Measurements from ENCODE around the gene NAA10.

Gene NAA10

DNA sequence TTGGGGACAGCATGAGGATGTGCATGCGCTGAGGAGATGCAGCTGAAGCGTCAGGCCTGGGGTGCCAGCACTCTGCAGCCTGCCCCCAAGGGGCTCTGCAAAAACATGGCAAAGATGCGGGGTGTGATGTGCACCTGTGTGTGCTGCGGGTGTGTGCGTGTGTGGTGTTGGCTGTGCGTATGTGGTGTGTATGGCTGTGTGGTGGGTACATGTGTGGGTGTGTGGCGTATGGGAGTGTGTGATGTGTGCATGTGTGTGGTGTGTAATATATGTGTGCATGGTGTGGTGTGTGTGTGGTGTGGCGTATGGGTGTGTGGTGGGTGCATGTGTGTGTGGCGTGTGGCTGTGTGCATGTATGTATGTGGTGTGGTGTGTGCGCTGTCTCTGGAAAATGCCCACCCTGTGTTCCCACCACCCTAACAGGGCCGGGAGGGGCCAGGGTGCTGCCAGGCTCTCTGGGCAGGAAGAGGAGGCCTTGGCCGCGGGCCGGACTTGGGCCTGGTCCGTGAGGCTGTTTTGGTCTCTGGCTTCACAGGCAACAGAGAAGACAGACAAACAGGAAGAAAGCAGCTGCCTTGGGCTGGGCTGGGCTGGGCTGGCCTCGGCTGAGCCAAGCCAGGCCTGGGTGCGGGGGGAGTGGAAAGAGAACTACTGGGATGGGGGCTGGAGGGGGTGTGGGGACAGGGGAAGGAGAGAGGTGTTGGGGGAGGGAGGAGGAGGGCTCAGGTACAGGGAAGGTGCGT lies 31.4 kb downstream of the NAA10 start:
- no peak for DNase-seq
- in situ Hi-C loops (cut with HindIII; ENCODE audit: low pct_ligation_motif_present, low pct_unique_long_range_greater_than_20kb, low sequenced_read_pairs) = no loop called here

DNA sequence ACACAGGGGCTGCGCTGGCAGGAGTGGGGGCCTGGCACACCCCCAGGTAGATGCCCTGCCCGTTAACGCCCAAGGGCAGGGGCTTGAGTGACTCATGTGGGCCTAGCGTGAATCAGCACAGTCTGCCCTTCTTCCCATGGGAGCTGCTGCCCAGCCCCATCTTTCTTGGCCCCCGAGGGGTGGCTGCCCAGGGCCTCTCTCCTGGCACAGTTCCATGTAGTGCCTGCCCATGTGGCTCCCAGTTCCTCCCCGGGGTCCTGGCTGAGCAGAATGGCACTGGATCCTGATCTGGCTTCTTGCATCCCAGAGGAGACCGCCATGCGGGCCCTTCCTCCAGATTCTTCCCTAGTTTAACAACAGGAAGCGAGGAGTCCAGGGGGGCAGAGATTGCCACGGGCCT lies 32.5 kb downstream of the NAA10 start:
- in situ Hi-C loops (cut with HindIII; ENCODE audit: low pct_ligation_motif_present, low pct_unique_long_range_greater_than_20kb, low sequenced_read_pairs) = no loop called here
- DNase-seq = no peak

DNA sequence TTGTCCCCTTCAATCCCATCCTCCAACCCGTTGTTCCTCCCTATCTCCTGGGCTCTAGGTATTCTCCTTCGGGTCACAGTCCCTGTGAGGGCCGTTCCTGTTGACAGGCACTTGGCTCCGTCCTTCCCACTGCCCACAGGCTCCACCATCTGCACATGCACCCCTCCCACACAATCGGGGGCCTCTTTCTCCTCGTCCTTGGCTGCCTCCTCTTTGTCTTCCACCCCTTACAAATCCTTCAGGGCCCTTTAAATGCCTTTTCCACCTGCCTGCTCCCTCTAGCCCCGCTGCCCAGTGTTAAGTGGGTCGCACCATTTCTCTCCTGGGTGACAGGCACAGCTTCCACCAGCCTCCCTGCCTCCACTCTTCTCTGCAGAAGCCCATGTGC lies 33.1 kb downstream of the NAA10 start:
- in situ Hi-C loops (cut with HindIII; ENCODE audit: low pct_ligation_motif_present, low pct_unique_long_range_greater_than_20kb, low sequenced_read_pairs) = no loop called here
- no peak for DNase-seq

DNA sequence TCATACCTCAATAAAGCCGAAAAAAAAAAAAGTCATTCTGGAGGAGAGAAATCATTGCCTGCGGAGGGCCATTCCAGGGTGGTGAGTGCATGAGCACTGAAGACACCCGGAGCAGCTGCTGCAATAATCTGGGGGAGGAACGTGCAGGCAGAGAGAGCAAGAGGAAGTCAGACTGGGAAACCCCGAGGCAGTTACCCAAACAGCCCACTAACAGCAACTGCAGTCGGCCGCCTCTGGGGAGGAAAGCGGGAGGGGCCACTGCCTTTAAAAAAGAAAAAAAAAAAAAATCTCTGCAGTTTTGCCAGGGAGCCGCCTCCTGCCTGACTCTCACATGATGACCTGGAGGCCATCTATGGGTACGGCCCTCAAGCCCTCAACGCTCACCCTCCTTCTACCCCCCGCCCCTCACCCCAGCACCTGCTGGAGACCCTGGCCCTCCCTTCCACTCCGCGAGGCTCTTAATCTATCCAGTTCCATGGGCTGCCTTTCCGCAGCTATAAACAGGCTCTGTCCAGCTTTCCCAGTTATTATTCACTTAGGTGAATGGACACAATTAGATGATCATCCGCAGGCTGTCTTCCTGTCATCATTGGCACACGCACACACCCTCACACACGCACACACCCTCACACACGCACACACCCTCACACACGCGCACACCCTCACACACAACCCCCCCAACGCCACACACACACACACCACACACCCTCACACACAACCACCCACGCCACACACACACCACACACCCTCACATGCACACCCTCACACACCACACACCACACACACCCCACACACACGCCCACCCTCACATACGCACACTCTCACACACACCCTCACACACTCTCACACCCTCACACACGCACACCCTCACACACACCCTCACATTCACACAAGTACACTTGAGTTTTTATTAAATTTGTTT lies 33.7 kb downstream of the NAA10 start:
- peak; percentile 69 for DNase-seq
- in situ Hi-C loops (cut with HindIII; ENCODE audit: low pct_ligation_motif_present, low pct_unique_long_range_greater_than_20kb, low sequenced_read_pairs) = no loop called here

DNA sequence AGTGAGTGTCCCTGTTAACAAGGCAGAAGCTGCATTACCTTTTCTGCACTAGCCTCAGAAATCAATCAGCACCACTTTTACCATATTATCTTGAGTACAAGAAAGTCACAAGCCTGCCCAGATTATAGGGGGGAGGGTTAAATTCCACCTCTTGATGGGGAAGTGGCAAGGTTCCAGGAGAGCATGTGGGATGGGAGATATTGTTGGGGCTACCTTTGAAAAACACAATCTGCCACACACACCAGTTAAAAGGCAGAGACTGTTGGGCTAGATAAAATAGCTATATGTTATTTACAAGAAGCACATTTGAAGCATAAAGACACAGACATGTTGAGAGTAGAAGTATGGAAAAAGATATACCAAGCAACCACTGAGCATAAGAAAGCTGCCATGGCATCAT lies 36.9 kb downstream of the NAA10 start:
- in situ Hi-C loops (cut with HindIII; ENCODE audit: low pct_ligation_motif_present, low pct_unique_long_range_greater_than_20kb, low sequenced_read_pairs) = no loop called here
- no peak for DNase-seq

DNA sequence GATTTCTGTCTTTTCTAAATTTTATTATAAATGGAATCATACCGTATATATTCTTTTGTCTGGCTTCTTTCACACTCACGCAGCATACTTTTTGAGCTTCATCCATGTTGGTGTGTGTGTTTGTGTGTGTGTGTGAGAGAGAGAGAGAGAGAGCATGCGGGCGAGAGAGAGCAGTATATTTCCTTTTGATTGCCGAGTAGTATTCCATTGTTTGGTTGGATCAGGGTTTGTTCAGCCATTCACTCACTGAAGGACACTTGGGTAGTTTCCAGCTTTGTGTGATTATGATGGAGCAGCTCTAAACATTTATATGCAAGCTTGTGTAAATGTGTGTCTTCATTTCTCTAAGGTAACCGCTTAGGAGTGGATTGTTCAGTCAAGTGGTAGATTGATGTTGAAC lies 45.7 kb downstream of the NAA10 start:
- in situ Hi-C loops (cut with HindIII; ENCODE audit: low pct_ligation_motif_present, low pct_unique_long_range_greater_than_20kb, low sequenced_read_pairs) = no loop called here

DNA sequence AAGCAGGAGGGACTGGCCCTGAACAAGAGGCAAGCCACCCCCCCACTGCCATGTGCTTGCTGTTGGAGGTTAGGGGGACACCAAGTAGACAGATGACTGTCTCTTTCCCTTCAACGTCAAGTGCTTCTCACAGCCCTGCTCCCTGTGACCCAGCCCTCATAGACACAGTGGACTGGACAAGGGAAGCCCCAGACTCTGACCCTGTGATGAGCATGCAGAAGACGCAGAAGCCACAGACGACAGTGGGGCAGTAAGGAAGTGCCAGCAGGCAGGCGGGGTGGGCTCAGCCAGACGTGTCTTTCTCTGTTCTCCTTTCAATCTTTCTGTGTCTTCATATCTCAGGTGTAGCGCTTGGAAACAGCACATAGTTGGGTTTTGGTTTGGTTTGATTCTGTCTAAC lies 46.5 kb downstream of the NAA10 start:
- DNase-seq = no peak
- in situ Hi-C loops (cut with HindIII; ENCODE audit: low pct_ligation_motif_present, low pct_unique_long_range_greater_than_20kb, low sequenced_read_pairs) = no loop called here

More for the DNA sequence above, 45.7 kb downstream of the NAA10 start:
- DNase-seq = no peak

DNA sequence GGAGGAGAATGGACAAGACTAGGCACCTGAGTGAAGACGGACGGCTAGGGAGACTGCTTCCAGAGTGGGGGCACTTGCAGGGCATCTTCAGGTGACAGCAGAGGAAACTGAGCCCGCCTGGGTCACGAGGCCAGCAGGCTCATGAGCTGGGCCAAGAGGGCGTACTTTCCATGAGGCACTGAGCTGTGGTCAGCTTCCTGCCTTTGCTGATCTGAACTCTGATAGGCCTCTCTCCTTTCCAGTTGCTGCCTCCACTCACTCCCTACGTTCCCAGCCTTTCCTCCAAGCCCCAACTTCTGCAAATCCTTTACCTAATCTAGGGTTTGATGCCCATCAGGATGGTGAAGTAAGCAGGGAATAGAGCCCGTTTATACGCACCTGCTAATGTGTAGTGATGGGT lies 47.5 kb downstream of the NAA10 start:
- in situ Hi-C loops (cut with HindIII; ENCODE audit: low pct_ligation_motif_present, low pct_unique_long_range_greater_than_20kb, low sequenced_read_pairs) = no loop called here
- DNase-seq = peak; percentile 62

DNA sequence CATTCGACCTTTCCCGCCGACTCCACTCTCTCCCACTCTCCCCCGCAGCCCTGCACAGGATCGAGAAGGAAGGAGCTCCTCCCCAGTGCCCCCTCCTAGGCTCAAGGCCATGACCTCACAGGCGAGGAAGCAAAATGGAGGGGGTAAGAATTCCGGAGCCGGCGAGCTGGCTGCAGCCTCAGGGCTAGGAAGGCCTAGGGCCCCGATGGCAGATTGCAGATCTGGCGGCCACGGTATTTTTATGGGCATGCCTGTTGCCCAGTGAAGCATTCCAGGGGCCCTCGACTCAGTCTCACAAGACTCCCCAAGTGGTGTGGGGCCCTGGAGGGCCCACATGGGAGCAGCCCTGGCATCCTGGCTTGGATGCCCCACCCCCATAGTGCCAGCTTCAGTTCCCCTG lies 47.9 kb downstream of the NAA10 start:
- DNase-seq = peak; percentile 87
- in situ Hi-C loops (cut with HindIII; ENCODE audit: low pct_ligation_motif_present, low pct_unique_long_range_greater_than_20kb, low sequenced_read_pairs) = no loop called here

DNA sequence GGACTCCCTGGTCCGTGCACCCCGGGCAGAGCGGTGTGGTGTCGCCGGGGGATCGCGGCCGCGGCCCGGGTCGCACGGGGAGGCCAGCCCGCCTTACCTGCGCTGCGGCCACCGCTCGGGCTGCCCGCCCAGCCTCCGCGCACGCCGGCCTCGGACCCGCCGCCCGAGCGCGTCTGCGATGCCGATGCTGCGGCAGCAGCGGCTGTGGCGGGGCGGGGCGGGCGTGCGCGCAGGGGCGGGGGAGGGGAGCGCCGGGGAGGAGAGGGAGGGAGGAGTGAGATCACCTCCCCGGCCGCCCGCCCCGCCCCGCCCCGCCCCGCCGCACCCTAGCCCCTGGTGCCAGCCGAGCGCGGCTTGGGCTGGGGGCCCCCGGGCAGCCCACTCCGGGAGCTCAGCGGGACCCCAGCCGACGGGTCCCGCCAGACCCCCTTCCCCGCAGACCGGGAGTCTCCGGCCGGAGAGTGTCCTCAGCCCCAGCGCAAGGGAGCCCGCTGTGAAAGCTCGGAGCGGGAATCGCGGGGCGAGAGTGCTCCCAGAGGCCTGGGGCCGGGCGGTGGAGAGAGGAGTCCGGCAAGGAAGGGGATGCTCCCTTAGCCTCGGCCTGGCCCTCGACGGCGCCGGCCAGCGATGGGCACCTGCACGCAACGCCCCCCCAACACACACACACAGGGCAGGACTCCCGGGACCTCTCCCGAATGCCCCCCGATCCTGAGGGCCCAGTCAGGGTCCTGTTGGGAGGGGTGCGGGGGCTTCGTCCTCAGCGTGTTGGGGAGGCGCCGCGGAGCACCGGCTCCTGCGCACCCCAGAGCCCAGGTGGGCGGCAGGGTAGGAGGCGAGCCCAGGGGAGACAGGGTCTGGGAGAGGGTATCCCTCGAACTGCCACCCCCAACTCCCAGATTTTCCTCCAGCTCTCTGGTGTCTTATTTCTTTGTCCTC lies 48.6 kb downstream of the NAA10 start, which contains the start of gene L1CAM:
TSS of gene L1CAM (minus strand) at position 206 of the 936 bp plus-strand sequence. CDS start 10,337 bp downstream, outside the sequence.
- DNase-seq = peak; percentile 28
- in situ Hi-C loops (cut with HindIII; ENCODE audit: low pct_ligation_motif_present, low pct_unique_long_range_greater_than_20kb, low sequenced_read_pairs) = no loop called here

DNA sequence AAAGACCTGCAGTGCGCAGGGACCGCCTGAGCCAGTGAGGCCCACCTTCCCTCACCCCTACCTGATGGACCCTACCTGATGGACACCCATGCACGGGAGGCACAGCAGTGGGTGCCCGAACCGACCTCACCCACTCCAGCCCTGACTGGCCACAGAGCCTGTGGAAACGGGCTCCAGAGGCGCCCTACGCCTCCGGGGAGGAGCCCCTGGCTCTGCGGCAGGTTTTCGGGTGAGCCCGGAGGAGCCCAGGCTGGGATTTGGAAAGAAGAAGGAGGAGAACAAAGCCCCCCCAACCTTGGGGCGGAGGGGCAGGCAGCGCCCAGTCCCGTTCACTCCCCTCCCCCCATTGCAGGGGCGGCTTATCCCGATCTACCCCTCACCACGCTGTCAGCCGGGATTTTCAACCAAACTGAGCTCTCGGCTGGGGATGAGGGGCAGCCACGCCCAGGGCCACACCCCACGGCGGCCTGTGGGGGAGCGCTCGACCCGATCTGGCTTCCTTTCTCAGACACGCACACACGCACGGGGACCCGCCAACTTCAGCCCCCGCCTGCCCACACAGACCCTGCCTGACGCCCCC lies 49.5 kb downstream of the NAA10 start:
- DNase-seq = no peak
- in situ Hi-C loops (cut with HindIII; ENCODE audit: low pct_ligation_motif_present, low pct_unique_long_range_greater_than_20kb, low sequenced_read_pairs) = no loop called here

DNA sequence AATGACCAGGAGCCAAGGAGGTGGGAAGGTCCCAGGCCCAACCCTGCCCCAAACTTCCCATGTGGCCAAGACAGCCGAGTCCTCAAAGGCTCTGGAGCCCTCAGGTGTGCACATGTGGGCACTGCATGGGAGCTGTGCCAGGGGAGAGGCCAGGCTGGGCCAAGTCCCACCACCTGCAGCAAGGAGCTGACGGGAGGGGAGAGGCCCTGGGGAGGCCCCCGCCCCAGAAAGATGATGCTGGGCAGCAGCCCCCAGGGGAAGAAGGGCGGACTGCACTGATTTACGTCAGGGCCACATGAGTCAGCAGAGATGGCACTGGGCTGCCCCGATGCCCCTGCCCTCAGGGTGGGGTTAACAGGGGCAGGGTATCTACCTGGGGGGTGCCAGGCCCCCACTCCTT lies 50.2 kb downstream of the NAA10 start:
- DNase-seq = peak; percentile 12
- in situ Hi-C loops (cut with HindIII; ENCODE audit: low pct_ligation_motif_present, low pct_unique_long_range_greater_than_20kb, low sequenced_read_pairs) = no loop called here

DNA sequence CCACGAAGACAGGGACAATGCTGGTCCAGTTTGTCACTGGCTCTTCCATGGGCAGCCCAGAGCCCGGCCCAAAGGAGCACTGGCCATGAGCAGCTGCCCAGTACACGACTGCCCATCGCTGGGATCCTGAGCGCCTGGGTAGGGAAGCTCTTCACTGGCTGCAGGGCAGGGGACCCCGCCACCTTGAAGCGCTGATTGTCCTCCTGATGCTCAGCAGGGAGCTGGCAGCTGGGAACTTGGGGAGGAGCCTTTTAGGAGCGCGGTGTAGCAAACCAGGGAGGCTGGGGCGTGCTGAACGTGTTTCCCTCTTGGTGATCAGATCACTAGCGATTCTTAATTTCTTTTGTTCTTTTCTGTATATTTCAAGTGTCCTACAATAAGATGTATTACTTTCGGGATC lies 50.7 kb downstream of the NAA10 start:
- in situ Hi-C loops (cut with HindIII; ENCODE audit: low pct_ligation_motif_present, low pct_unique_long_range_greater_than_20kb, low sequenced_read_pairs) = no loop called here
- no peak for DNase-seq

DNA sequence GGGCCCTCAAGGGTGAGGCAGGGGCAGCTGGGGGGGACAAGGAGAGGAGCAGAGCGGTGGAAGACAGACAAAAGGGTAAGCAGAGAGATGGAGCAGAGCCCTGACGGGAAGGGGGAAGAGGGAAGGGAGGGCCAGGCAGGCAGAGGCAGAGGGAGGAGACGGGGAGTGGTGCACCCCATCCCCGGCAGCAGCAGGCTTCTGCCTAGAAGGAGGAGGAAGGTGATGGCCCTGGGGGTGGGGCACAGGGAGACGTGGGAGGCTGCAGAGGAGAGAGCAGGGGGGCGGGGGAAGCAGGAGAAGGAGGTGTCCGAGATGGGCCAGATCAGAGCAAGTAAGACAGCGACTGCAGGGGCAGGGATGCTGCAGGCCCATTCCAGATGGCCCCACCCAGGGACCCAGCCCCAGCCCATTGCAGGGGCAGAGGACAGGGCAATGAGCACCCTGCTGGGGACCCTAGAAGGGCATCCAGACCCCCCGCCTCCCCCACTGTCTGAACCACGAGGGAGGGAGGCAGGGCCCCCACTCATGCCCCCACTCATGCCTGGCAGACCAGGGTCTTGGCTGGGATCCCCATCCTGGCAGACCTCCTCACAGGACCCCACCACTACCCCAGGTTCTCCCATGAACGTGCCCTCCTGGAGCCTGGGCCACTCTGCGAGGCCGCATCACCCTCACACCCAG lies 51.5 kb downstream of the NAA10 start:
- in situ Hi-C loops (cut with HindIII; ENCODE audit: low pct_ligation_motif_present, low pct_unique_long_range_greater_than_20kb, low sequenced_read_pairs) = no loop called here

DNA sequence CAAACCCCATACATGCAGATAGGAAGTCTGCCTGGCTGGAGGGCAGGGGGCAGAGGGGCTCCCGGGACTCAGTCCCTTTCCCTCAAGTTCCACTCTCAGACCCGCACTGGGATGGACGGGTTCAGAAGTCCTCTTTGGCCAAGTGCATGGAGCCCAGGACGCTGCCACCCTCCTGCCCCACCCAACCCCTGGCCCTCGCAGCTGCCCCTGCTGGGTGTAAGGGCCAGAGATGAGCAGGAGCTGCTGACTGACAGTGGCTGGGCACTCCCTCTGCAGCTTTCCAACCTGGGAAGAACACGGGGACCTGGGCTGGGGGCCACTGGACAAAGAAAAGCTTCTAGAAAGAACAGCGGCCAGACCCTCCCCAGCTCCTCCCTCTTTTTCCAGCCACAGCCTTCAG lies 52.3 kb downstream of the NAA10 start:
- DNase-seq = no peak
- in situ Hi-C loops (cut with HindIII; ENCODE audit: low pct_ligation_motif_present, low pct_unique_long_range_greater_than_20kb, low sequenced_read_pairs) = no loop called here

More for the DNA sequence above, 51.5 kb downstream of the NAA10 start:
- no peak for DNase-seq

DNA sequence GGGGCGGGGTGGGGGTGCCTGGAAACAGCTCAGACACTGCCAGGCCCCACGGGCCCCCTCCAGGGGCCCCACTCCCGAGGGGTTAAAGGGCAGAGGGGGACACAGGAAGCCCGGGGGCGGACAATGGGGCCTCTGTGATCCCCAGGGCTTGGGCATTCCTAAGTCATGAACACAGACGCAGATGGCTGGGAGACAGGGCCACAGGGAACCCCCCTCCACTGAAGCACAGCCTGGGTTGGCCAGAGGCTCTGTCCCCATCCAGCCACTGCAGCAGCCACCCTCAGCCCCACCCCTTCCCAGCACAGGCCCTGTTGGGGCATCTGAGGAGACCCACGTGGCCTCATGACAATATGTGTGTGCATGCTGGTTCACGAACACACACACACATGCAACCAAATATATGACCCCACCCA lies 52.7 kb downstream of the NAA10 start:
- DNase-seq = no peak
- in situ Hi-C loops (cut with HindIII; ENCODE audit: low pct_ligation_motif_present, low pct_unique_long_range_greater_than_20kb, low sequenced_read_pairs) = no loop called here

DNA sequence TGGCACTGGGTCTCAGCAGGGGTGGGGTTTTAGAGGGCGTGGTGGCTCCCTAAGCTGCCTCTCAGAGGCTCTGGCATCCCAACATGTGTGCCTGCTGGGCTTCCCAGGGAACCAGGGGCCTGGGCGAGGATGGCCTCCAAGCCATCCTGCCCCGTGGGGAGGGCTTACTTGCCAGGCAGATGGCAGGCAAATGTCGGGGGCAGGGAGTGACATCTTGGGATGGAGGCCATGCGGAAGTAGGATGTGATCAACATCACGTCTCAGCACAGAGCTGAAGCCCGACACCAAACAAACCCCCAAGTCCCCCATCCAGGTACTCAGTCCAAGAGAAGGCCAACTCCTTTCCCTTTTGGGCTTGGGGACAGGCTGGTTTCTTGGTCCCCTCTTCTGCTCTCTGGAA lies 53.6 kb downstream of the NAA10 start:
- DNase-seq = no peak
- in situ Hi-C loops (cut with HindIII; ENCODE audit: low pct_ligation_motif_present, low pct_unique_long_range_greater_than_20kb, low sequenced_read_pairs) = no loop called here

DNA sequence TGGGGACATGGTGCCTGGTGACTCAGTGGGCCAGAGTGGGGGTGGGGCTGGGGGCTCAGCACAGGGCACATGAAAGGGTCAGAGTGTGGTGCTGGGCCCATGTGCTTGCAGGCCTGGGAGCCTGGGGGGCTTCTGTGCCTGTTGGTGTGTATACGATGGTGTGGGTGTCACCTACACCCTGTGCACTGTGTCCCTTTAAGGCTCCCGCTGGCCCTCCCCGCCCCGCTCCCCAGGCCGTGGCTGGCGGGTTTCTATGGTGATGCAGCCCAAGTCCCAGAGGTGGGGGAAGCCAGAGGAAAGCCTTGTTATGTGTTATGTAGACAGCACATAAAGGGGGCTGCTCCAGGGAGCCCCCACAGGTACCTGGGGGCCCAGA lies 54.4 kb downstream of the NAA10 start:
- no peak for DNase-seq
- in situ Hi-C loops (cut with HindIII; ENCODE audit: low pct_ligation_motif_present, low pct_unique_long_range_greater_than_20kb, low sequenced_read_pairs) = no loop called here

Data from ACHN (cell line).